GM19239 (cell line): Measurements from ENCODE around the gene SNCAIP.

Experiments used
- DNase-seq: peaks from one replicate; pipeline ENCODE4 v3.0.0; 2011; ENCODE audit warnings: low spot score; ENCODE audit not compliant: insufficient read length
- FAIRE-seq: peaks from 2 replicates; lab custom pipeline; 2011; peaks lifted over from hg19 to GRCh38; lab: Jason Lieb, UNC

Gene SNCAIP

GRCh38 chr5:122419142-122419894 lies 107.3 kb downstream of the SNCAIP start:
- no peak for FAIRE-seq
- no peak for DNase-seq

DNA sequence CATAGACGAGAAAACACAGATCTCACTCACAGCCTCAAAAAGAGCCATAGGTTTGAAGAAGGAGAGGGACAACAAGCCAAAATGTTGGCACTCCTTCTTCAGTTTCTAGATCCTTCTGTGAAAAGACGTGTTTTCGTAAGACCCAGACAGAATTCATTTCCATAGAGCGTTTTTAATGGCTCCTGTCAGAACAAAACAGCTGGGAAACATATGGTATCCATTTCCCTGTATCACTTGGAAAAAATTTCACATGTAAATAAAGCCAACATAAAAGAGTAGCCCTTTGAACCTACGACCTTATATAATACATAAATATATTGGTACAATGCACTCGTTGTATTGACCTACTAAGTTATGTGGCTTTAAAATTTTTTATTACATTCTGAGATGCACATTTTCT lies 108.1 kb downstream of the SNCAIP start:
- DNase-seq (no peak), FAIRE-seq (peak; percentile 14)

DNA sequence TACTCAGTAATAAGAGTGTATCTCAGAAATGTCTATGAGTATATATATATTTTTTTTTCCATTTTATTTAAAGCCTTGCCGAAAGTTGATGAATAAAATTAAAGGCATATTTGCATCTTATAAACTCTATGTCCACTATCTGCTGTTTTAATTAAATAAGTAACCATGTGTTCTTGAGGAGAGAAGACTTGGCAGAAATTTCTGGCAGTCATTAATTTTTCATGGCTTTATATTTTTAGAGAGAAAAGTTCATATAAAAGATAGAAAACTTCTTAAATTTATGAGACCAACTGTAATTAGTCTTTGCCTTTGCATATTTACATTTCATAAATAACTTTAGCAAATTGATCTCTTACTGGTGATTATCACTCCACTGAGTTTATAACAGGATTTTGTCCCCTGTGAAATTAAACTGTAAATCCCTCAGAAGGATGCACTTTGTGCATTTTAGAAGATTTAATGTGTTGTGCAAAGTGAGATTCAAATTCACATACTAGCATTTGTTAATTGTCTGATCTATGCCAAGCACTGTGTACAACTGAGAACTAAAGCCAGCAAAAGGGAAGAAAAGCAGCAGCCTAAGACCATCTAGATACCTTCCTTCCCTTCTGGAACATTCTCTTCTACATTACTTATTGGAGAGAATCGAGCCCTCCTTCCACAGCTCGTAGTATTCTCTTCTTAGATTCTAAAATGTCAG lies 108.7 kb downstream of the SNCAIP start:
- no peak for FAIRE-seq
- no peak for DNase-seq

DNA sequence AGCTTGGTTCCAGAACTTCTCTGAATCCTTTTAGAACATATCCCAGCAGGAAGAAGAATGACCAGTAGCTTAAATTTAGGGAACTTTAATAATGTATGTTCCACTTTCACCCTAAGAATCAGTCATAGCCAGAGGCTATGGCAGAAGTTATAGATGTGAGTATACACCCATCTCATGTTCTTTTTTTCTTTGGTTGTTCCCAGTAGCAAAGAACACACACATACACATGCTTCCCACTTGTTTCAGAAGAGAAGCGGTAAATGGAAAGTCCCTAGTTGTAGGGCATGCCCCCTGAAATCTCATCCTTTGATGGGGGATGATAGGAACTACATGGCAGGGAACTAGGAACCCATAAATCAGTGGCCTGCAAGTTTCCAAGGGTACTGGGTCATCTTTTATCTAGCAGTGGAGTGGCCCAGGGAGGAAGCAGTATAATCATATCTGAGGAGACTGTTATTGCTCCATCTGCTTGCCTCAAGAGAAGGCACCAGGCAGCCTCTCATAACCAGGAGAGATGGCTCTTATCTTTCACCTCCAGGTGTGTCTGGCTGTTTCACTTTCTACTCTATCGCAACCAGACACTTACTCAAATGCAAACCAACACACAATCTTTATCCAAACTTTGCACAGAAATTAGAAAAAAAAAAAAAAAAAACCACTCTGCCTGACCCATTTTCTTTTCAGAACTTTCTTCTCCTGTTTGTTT lies 109.5 kb downstream of the SNCAIP start:
- DNase-seq (no peak), FAIRE-seq (no peak)

DNA sequence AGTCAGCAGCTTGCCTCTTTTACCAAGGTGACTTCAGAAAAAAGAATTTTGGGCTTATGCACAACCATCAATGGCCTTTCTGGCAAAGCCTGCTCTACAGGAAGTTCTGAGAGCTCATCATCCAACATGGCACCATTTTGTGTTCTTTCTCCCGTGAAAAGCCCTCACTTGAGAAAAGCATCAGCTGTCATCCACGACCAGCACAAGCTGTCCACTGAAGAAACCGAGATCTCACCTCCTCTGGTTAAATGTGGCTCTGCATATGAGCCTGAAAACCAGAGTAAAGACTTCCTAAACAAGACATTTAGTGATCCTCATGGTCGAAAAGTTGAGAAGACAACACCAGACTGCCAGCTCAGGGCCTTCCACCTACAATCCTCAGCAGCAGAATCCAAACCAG lies 111.2 kb downstream of the SNCAIP start:
- DNase-seq = no peak
- no peak for FAIRE-seq

DNA sequence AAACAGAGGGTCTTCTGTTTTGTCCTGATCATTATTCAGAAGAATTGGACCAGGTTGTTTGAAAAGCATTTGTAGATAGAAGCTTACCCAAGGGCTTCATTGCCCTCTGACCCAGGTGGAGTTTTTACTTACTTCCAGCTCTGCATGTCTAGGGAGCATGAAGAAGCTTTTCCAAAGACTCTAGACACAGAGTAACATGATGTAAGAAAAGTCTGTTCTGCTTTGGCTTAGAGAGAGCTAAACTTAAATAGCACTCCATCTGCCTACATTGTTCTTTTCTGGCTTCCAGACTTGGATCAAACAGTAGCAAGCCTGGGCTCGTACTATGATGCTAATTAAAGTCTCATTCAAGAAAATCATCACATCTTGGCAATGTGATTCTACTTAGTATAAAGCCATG lies 112.1 kb downstream of the SNCAIP start:
- no peak for FAIRE-seq
- DNase-seq = no peak

GRCh38 chr5:122426301-122426700 lies 114.3 kb downstream of the SNCAIP start:
- FAIRE-seq (no peak), DNase-seq (no peak)

GRCh38 chr5:122427621-122428020 lies 115.6 kb downstream of the SNCAIP start:
- no peak for FAIRE-seq
- DNase-seq = no peak

- no peak for FAIRE-seq
- DNase-seq = no peak
Observed at GRCh38 chr5:122429545-122430318, 117.7 kb downstream of the SNCAIP start.

DNA sequence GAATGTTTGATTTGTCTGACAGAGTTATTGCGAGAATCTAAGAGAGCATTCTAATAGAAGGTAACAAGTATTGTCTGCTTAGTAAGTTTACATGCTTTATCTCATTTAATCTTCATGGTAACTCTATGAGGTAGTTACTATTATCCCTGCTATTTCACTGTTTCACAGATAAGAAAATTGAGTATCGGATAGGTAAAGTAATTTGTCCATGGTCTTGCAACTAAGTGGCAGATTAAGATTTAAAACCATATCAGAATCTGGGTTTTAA lies 118.2 kb downstream of the SNCAIP start:
- DNase-seq (no peak), FAIRE-seq (no peak)

DNA sequence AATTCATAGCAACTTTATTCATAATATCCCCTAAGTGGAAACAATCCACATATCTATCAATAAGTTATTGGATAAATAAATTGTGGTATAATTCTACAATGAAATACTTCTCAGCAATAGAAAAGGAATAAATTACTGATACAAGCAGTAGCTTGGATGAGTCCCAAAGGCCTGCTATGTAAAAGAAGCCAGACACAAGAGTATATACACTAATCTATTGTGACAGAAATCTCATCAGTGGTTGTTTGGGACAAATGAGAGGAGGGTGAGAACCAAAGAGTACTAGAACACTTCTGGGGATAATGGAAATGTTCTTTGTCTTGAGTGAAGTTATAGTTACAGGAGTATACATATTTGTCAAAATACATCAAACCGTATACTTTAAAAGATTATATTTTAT lies 119.3 kb downstream of the SNCAIP start:
- no peak for DNase-seq
- no peak for FAIRE-seq

DNA sequence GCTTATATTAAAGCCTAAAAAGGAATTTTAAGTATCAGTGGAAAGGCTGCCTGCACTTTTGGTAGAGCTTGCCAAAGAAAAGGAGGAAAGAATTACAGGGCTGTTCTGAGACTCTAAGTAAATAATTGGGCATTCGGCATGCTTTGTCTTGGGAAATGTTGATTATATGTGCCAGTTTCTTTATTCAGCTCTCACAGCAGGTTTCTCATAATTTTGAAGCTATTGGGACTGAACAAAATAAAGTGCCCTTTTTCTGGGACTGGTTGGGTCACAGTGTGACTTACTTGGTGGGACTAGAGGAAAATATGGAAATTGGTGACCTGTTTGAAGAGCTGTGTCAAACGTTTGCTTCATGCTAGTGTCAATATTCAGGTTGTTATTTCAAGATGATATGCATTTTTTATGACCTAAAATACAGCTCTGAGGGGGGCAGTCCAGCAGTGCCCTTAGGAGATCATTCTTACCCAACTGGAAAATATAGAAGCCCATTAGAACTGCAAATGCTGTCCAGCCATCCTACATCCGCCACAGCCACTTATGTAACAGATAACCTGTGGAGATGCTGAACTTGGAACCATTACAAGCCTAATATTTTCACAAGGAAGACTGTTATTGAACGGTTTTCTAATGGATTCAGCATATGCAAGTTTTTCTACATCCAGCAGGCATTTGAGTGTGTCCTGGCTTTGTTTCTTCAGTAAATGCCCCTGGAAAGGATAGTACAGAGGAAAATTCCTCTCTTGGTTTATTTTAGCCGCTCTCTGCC lies 122.4 kb downstream of the SNCAIP start:
- FAIRE-seq (no peak), DNase-seq (no peak)

DNA sequence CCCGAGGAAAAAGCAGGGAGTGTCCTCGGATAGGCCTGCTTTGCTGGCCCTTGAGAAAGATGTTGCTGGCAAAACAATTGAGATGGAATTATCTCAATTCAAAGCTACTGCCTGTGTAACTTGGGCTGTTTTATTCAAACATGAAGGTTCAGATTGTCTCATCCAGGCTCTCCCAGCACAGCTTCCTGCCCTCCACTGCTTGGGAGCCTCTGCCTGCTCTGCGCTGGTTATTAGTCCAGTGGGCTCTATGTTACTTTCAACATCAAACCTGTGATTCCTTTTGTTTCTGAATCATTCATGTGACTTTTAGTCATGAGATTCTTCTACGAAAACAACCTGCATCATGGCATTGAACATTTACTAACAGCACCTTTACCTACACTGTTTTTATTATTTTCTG lies 123.2 kb downstream of the SNCAIP start:
- no peak for FAIRE-seq
- no peak for DNase-seq

DNA sequence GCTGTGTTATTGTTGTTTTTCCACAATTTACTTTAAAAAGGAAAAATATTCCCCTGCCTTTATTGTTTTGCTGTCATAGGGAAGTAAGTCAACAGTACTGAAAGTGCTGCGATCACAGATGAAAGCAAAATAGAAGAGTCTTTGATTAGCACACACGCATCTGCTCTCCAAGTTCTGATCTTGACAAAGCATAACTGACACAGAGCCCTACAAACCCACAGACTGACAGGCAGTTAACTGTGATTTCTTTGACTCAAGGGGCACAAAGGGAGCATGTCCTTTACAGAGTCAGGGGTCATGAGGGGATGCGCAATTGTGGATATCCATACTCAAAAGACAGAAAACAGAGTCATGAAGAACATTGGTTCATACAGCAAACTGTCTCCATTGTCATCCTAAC lies 123.7 kb downstream of the SNCAIP start:
- FAIRE-seq (no peak), DNase-seq (no peak)

DNA sequence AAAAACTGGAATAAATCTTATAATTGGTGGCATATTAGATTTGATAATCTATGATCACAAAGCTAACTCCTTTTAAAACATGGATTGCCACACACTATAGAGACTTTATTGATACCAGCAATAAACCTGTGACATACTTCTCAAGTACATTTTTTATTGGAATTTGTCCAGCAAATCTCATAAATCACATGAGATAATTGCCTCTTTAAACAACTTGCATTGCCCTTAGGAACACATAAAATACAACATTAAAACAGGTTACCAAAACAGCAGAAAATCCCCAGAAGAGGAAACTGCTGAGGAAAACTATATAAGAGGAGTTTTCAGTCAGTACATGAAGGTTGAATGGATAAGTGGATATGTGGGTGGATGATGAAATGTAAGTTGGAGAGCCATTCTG lies 124.6 kb downstream of the SNCAIP start:
- FAIRE-seq = no peak
- DNase-seq = no peak

DNA sequence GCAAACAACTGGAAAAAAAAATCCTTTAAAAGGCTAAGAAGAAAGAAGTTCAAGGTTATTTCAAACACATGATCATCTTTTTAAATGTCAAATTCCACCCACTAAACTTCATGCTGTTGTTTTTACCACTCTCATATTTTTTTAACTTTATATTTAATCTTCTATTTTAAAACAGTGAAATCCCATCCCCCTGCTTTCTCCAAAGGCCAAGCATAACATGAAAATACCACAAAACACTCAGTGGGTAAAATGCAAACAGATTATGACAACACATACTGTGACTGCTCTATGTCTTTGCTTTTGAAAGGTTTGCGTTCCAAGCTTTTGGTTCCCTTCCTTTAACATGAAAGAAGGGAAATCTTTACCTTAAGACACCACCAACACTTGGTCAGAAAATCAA lies 127.6 kb downstream of the SNCAIP start:
- no peak for FAIRE-seq
- no peak for DNase-seq

DNA sequence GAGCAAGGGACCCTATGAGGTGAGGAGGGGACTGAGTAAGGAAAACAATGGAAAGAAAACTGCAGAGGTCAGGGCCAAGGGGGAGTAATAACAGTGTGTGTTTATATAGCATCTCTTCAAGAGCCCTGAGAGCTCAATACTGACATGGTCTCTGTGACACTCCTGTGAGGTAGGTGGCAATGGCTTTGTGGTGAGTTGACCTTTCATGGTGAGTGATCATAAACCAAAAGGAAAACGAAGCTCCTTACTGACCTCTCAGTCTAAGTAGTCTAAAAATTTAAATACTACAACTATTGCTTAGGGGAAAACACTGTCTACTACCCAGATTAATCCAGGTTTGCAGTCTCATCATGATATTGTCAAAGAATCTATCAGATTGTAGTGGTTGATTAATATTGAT lies 130.9 kb downstream of the SNCAIP start:
- FAIRE-seq (no peak), DNase-seq (no peak)

DNA sequence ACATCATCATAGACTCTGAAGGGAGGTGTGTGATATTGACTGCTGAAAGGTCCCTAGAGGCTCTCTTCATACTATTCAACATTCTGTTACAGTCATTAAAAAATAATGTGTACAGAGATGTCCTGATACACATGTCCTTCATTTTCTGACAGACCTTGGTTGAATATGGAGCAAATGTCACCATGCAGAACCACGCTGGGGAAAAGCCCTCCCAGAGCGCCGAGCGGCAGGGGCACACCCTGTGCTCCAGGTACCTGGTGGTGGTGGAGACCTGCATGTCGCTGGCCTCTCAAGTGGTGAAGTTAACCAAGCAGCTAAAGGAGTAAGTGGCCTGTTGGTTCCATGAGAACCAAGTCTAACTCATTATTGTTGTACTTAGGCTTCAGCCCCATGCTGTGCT lies 132.4 kb downstream of the SNCAIP start:
- FAIRE-seq = no peak

DNA sequence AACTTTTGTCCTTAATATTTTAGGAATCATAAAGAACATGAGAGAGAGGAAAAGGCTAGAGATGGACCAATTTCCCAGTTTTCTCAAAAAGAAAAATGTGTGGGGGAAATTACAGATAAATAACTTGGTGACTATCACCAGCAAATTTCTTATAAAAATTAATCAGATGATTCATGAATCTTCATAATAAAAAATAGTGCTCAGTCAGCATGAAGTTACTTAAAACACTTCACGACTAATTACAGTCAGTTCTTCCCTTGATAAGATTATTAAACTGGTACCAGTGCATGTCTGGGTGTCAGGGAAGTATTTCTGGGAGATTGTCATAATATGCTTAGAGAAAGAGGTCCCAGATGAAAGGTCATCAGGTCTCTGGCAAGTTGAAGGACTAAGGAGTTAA lies 133.0 kb downstream of the SNCAIP start:
- FAIRE-seq = no peak
- DNase-seq = no peak

More for the DNA sequence above, 132.4 kb downstream of the SNCAIP start:
- DNase-seq = no peak

DNA sequence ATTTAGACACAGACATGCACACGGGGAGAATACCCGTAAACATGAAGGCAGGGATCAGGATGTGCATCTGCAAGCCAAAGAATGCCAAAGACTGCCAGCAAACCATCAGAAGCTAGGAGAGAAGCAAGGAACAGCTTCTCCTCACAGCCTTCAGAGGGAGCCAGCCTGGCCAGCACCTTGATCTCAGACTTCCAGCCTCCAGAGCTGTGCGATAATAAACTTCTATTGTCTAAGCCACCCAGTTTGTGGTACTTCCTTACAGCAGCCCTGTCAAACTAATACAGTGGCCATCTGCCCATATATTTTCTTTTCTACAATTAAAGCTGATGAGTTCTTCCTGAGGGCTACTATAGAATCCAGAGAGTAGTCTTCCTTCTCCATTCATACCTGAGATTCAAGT lies 135.0 kb downstream of the SNCAIP start:
- no peak for DNase-seq

More for the DNA sequence above, 135.0 kb downstream of the SNCAIP start:
- no peak for FAIRE-seq
